Smooth muscle cell (in vitro differentiated cells): ENCODE data around the gene WNT3A. TPM values are rescaled to one million over a fixed set of nuclear protein-coding genes. Genes with fewer than 3 reads are reported as not detected.

Experiments used
- DNase-seq: peaks from one replicate; lab custom pipeline; 2025; ENCODE audit not compliant: unreplicated experiment; lab: John Stamatoyannopoulos, UW
- H2AFZ ChIP-seq: fragments of 200-600 bp; sonication (generic); 2 replicates; pipeline ENCODE4 v1.6.0; 2016; ENCODE audit warnings: antibody characterized with exemption, low read depth, mild to moderate bottlenecking
- H3F3A ChIP-seq: fragments of 200-600 bp; sonication (generic); 2 replicates; pipeline ENCODE4 v1.6.0; 2017; ENCODE audit warnings: antibody characterized with exemption, low read depth
- H3K27ac ChIP-seq: fragments of 200-600 bp; sonication (generic); 2 replicates; pipeline ENCODE4 v1.5.1; 2016; ENCODE audit warnings: low read depth, mild to moderate bottlenecking
- H3K27me3 ChIP-seq: fragments of 200-600 bp; sonication (generic); 2 replicates; pipeline ENCODE4 v1.6.1; 2016; ENCODE audit warnings: low read depth, mild to moderate bottlenecking
- H3K36me3 ChIP-seq: fragments of 200-600 bp; sonication (generic); 2 replicates; pipeline ENCODE4 v1.5.1; 2016; ENCODE audit warnings: low read depth
- H3K4me1 ChIP-seq: fragments of 200-600 bp; sonication (generic); 2 replicates; pipeline ENCODE4 v1.5.1; 2016; ENCODE audit warnings: low read depth
- H3K4me2 ChIP-seq: fragments of 200-600 bp; sonication (generic); 2 replicates; pipeline ENCODE4 v1.6.0; 2016; ENCODE audit warnings: mild to moderate bottlenecking
- H3K4me3 ChIP-seq: fragments of 200-600 bp; sonication (generic); 2 replicates; pipeline ENCODE4 v1.5.1; 2016; ENCODE audit warnings: mild to moderate bottlenecking
- H3K79me2 ChIP-seq: fragments of 200-600 bp; sonication (generic); 2 replicates; pipeline ENCODE4 v1.6.0; 2016; ENCODE audit warnings: low read depth, mild to moderate bottlenecking
- H3K9ac ChIP-seq: fragments of 200-600 bp; sonication (generic); 2 replicates; pipeline ENCODE4 v1.6.0; 2016; ENCODE audit warnings: low read depth
- H3K9me3 ChIP-seq: fragments of 200-600 bp; sonication (generic); replicated peaks from 2 replicates; pipeline ENCODE4 v1.5.1; 2016; ENCODE audit warnings: low read depth
- H4K20me1 ChIP-seq: fragments of 200-600 bp; sonication (generic); 2 replicates; pipeline ENCODE4 v1.6.0; 2016; ENCODE audit warnings: low read depth
- WGBS: methylation state at CpG from one replicate; pipeline ENCODE4 v1.1.7; 2016; ENCODE audit warnings: low lambda C conversion rate; 5-methylcytosine and 5-hydroxymethylcytosine counted together
- polyA plus RNA-seq: library from polyadenylated mRNA; unstranded; fragments of >200 nt; fragmentation: Nextera tagmentation; extraction: Ambion mirVana; gene quantifications from 2 replicates; pipeline ENCODE4 v1.2.1, GENCODE V29; 2016
- total RNA-seq: library from RNA; depleted of rRNA; stranded (reverse); fragments of >200 nt; gene quantifications from 2 replicates; pipeline ENCODE4 v1.2.3, GENCODE V29; 2014
- TF ChIP-seq, protein P1 (sequence below): fragments of 200-600 bp; sonication (generic); IDR thresholded peaks from 2 replicates; pipeline ENCODE4 v1.5.1; 2017; ENCODE audit warnings: borderline replicate concordance, mild to moderate bottlenecking, antibody characterized with exemption; ENCODE audit not compliant: insufficient read depth, poor library complexity, severe bottlenecking

Gene WNT3A
- total and polyA plus RNA-seq, 2 experiments from 2014 or later: 0.13 TPM; not detected in 1

DNA sequence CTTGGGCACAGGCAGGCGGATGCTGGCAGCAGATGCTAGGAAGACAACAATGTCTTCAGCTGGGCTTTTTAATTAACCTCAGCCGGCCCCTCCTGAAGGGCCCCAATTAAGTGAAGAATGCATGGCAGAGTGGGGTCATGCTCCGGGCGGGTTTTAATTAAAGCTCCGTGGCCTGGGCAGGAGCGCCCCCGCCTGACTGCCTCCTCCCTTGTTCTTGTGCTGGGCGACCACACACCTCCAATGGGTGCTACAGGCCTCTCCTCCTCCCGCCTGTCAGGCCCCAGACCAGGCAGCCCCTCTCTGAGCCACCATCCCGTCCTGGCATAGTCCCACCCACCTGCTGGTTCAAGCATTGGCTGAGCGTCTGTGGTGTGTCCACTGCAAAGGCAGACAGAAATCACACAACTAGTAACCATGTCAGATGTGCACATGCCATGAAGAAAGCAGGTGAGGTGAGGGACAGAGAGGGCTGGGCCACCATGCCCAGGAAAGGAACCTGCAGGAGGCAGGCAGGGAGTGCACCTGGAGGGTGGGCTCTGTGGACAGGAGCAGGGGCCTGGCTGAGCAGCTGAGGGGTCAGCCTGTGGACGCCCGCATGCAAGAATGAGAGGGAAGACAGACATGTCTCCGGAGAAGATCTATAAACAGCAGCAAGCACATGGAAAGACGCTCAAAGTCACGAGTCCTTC lies 67.2 kb downstream of the WNT3A start:
- H3K4me1 ChIP-seq: peaks cover 6% of the 10 kb centered on the region
- TF ChIP-seq, protein P1, sequence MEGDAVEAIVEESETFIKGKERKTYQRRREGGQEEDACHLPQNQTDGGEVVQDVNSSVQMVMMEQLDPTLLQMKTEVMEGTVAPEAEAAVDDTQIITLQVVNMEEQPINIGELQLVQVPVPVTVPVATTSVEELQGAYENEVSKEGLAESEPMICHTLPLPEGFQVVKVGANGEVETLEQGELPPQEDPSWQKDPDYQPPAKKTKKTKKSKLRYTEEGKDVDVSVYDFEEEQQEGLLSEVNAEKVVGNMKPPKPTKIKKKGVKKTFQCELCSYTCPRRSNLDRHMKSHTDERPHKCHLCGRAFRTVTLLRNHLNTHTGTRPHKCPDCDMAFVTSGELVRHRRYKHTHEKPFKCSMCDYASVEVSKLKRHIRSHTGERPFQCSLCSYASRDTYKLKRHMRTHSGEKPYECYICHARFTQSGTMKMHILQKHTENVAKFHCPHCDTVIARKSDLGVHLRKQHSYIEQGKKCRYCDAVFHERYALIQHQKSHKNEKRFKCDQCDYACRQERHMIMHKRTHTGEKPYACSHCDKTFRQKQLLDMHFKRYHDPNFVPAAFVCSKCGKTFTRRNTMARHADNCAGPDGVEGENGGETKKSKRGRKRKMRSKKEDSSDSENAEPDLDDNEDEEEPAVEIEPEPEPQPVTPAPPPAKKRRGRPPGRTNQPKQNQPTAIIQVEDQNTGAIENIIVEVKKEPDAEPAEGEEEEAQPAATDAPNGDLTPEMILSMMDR: no peak
- peaks cover 6% of the 10 kb centered on the region for H3K27me3 ChIP-seq
- H4K20me1 ChIP-seq: peaks cover 47% of the 10 kb centered on the region
- no peak for DNase-seq
- no peaks in the 10 kb centered on the region for H3K9me3 ChIP-seq
- no peaks in the 10 kb centered on the region for H3F3A ChIP-seq
- no peak overlapping the region for H3K9ac ChIP-seq
- H3K27ac ChIP-seq: no peak overlapping the region
- H3K4me2 ChIP-seq: no peak overlapping the region
- WGBS: 56% methylated on average over 16 of the region's 16 CpGs
- H3K4me3 ChIP-seq: no peak overlapping the region
- no peaks in the 10 kb centered on the region for H3K79me2 ChIP-seq
- H3K36me3 ChIP-seq: no peaks in the 10 kb centered on the region
- no peak overlapping the region for H2AFZ ChIP-seq

DNA sequence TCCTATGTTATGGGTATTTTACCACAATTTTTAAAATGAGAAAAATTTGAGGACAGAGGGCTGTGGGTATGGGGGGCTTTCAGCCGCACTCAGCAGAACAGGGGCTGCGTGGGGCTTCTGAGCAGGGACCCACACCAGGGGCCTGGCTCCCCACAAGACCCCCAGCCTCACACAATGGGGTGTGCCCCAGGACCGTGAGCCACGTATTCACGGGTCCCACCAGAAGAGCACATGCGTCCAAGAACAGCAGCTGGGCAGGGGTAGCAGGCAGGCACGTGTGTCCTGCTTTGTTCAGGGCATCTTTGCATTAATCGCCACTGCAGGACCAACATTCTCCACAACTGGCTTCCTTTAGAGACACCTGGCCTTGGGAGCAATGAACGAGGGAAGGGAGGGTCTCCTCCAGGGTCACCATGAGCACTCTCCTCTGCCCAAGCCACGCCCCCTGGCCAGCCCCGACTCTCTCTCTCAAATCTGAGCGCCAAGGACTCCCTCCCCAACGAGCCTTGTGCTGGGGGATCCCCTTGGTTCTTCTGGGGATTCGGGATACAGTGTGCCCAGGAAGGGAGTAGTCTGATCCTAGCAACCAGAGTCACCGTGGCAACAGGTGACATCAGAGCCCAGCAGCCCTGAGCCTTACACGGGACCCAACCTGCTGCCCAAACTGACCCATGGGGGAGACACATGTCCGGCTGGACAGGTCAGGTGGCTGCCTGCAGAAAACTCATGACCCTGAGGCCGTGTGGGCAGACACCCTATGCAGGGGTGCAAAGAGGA lies 68.3 kb downstream of the WNT3A start:
- peaks cover 57% of the 10 kb centered on the region for H4K20me1 ChIP-seq
- H3K9me3 ChIP-seq: no peaks in the 10 kb centered on the region
- TF ChIP-seq, protein P1: no peak
- no peak overlapping the region for H3K4me3 ChIP-seq
- H3K4me2 ChIP-seq: no peak overlapping the region
- 70% methylated on average over 18 of the region's 18 CpGs for WGBS
- no peaks in the 10 kb centered on the region for H3F3A ChIP-seq
- H3K27me3 ChIP-seq: peaks cover 6% of the 10 kb centered on the region
- no peaks in the 10 kb centered on the region for H3K36me3 ChIP-seq
- no peak for DNase-seq
- H2AFZ ChIP-seq: no peak overlapping the region
- H3K4me1 ChIP-seq: peaks cover 6% of the 10 kb centered on the region
- H3K79me2 ChIP-seq: no peaks in the 10 kb centered on the region
- no peak overlapping the region for H3K9ac ChIP-seq
- no peak overlapping the region for H3K27ac ChIP-seq

DNA sequence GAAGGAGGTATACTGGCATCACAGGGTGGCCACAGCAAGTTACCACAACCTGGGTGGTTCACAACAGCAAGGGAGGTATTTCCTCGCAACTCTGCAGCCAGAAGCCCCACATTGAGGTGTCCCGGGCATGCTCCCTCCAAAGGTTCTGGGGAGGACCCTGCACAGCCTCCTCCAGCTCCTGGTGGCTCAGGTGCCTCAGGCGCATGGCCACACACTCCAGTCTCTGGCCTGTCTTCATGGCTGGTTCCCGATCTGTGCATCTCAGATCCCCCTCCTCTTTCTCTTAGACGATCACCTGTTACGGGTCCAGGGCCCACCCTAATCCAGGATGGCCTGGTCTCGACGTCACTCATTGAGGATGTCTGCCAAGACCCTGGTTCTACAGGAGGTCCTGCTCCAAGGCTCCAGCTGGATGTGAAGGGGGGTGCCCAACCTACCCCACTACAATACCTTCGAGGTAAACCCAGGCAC lies 69.0 kb downstream of the WNT3A start:
- Histone ChIP-seq H3K27ac (no peak overlapping the region), H4K20me1 (peaks cover 61% of the 10 kb centered on the region), H3K9me3 (no peaks in the 10 kb centered on the region), H3K4me1 (peaks cover 6% of the 10 kb centered on the region), H3K27me3 (peaks cover 4% of the 10 kb centered on the region), H3K79me2 (no peaks in the 10 kb centered on the region), H3K9ac (no peak overlapping the region), H3K36me3 (no peaks in the 10 kb centered on the region), H2AFZ (no peak overlapping the region), H3F3A (no peaks in the 10 kb centered on the region), H3K4me3 (no peak overlapping the region), H3K4me2 (no peak overlapping the region)
- DNase-seq: no peak
- 93% methylated on average over 9 of the region's 9 CpGs for WGBS
- TF ChIP-seq, protein P1: no peak
